HEK293 (cell line): Measurements from ENCODE around the gene TRAK1.

Experiments used
- GLIS2 ChIP-seq: fragments of 450-650 bp; formaldehyde crosslinking; IDR thresholded peaks from 2 replicates; pipeline ENCODE4 v1.5.1; 2016; ENCODE audit warnings: missing biosample characterization, missing genetic modification characterization
- KLF1 ChIP-seq: fragments of 450-650 bp; formaldehyde crosslinking; IDR thresholded peaks from 2 replicates; pipeline ENCODE4 v1.5.1; 2016; ENCODE audit warnings: missing biosample characterization, missing genetic modification characterization
- KLF9 ChIP-seq: fragments of 450-650 bp; formaldehyde crosslinking; IDR thresholded peaks from 2 replicates; pipeline ENCODE4 v1.5.1; 2016; ENCODE audit warnings: missing biosample characterization, missing genetic modification characterization, low read depth
- PRDM10 ChIP-seq: fragments of 450-650 bp; formaldehyde crosslinking; IDR thresholded peaks from 2 replicates; pipeline ENCODE4 v1.5.1; 2016; ENCODE audit warnings: missing biosample characterization, missing genetic modification characterization
- PRDM6 ChIP-seq: fragments of 450-650 bp; formaldehyde crosslinking; IDR thresholded peaks from 2 replicates; pipeline ENCODE4 v1.5.1; 2017; ENCODE audit warnings: missing biosample characterization, missing genetic modification characterization
- SP3 ChIP-seq: fragments of 450-650 bp; formaldehyde crosslinking; IDR thresholded peaks from 2 replicates; pipeline ENCODE4 v1.5.1; 2016; ENCODE audit warnings: missing biosample characterization, missing genetic modification characterization
- ZBTB8A ChIP-seq: fragments of 450-650 bp; formaldehyde crosslinking; IDR thresholded peaks from 2 replicates; pipeline ENCODE4 v1.5.1; 2016; ENCODE audit warnings: missing biosample characterization, missing genetic modification characterization
- ZNF114 ChIP-seq: fragments of 450-650 bp; formaldehyde crosslinking; IDR thresholded peaks from 2 replicates; pipeline ENCODE4 v1.5.0; 2017; ENCODE audit warnings: missing biosample characterization, missing genetic modification characterization
- ZNF121 ChIP-seq: fragments of 450-650 bp; formaldehyde crosslinking; IDR thresholded peaks from 2 replicates; pipeline ENCODE4 v1.5.1; 2016; ENCODE audit warnings: missing biosample characterization, missing genetic modification characterization
- ZNF26 ChIP-seq: fragments of 450-650 bp; formaldehyde crosslinking; IDR thresholded peaks from 2 replicates; pipeline ENCODE4 v1.5.1; 2016; ENCODE audit warnings: missing biosample characterization, missing genetic modification characterization
- ZNF335 ChIP-seq: fragments of 450-650 bp; formaldehyde crosslinking; conservative IDR thresholded peaks from 2 replicates; pipeline ENCODE4 v1.5.1; 2016; ENCODE audit warnings: missing biosample characterization, missing genetic modification characterization
- ZNF341 ChIP-seq: fragments of 450-650 bp; formaldehyde crosslinking; IDR thresholded peaks from 2 replicates; pipeline ENCODE4; 2016; ENCODE audit warnings: low read depth, missing biosample characterization, missing genetic modification characterization
- ZNF362 ChIP-seq: fragments of 450-650 bp; formaldehyde crosslinking; IDR thresholded peaks from 2 replicates; pipeline ENCODE4 v1.5.1; 2016; ENCODE audit warnings: missing biosample characterization, missing genetic modification characterization
- ZNF394 ChIP-seq: fragments of 450-650 bp; formaldehyde crosslinking; IDR thresholded peaks from 2 replicates; pipeline ENCODE4 v1.5.1; 2016; ENCODE audit warnings: missing biosample characterization, missing genetic modification characterization, mild to moderate bottlenecking, moderate library complexity, borderline replicate concordance
- ZNF398 ChIP-seq: fragments of 450-650 bp; formaldehyde crosslinking; IDR thresholded peaks from 2 replicates; pipeline ENCODE4 v1.5.1; 2017; ENCODE audit warnings: missing biosample characterization, missing genetic modification characterization
- ZNF518A ChIP-seq: fragments of 450-650 bp; formaldehyde crosslinking; conservative IDR thresholded peaks from 2 replicates; pipeline ENCODE4 v1.5.1; 2016; ENCODE audit warnings: low read depth, missing biosample characterization, missing genetic modification characterization
- ZNF677 ChIP-seq: fragments of 450-650 bp; IDR thresholded peaks from 2 replicates; pipeline ENCODE4 v1.5.0; 2018; ENCODE audit warnings: missing biosample characterization, mild to moderate bottlenecking, missing genetic modification characterization, moderate library complexity

The TRAK1 gene

GRCh38 chr3:42159706-42160472, 68.7 kb downstream of the TRAK1 start (continued):
- TF ChIP-seq PRDM10 (peak; percentile 97), ZNF677 (tag by site-specific recombination) (no peak), ZNF335 (tag by site-specific recombination) (peak; percentile 48; the same call in 1 of the 2 replicates), ZNF121 (no peak), ZNF398 (tag by site-specific recombination) (no peak), KLF9 (tag by site-specific recombination) (0 out of 2 replicates have a peak, but pooled peaks have one; percentile 32), ZNF518A (tag by site-specific recombination) (no peak), SP3 (peak; percentile 57; the same call in 1 of the 2 replicates), KLF1 (tag by site-specific recombination) (peak; percentile 55; the same call in 1 of the 2 replicates), ZNF114 (no peak), ZNF394 (tag by site-specific recombination) (no peak), ZNF26 (no peak), GLIS2 (tag by site-specific recombination) (peak; percentile 54; the same call in 1 of the 2 replicates), ZNF362 (tag by site-specific recombination) (no peak), PRDM6 (tag by site-specific recombination) (no peak), ZBTB8A (tag by site-specific recombination) (peak; percentile 37; the same call in 1 of the 2 replicates), ZNF341 (tag by site-specific recombination) (peak; percentile 27; the same call in 1 of the 2 replicates)
